Liver (tissue), 9 donors: ENCODE data around the gene PTGIS. TPM values are rescaled to one million over a fixed set of nuclear protein-coding genes. Genes with fewer than 3 reads are reported as not detected.

Experiments
- DNase-seq: peaks from one replicate; pipeline ENCODE4 v3.0.0-alpha.2; 2017; ENCODE audit warnings: low spot score
- H3K27ac ChIP-seq, 2 donors: one replicate each; pipeline ENCODE4 v1.7.0; 2013; ENCODE audit warnings: inconsistent platforms in 2 of 2, low read length in 2 of 2, control low read depth in 1 of 2, low read depth in 1 of 2, mild to moderate bottlenecking in 1 of 2
- H3K27me3 ChIP-seq, 4 donors: one replicate each; pipeline versions ENCODE4 v1.6.1 to v1.7.0; 2013; ENCODE audit warnings: low read length in 3 of 4, inconsistent platforms in 1 of 4, mild to moderate bottlenecking in 1 of 4, moderate library complexity in 1 of 4; ENCODE audit not compliant: control insufficient read depth in 4 of 4, insufficient read depth in 4 of 4
- H3K36me3 ChIP-seq, 4 donors: one replicate each; pipeline versions ENCODE4 v1.6.1 to v1.7.0; 2013; ENCODE audit warnings: low read length in 3 of 4, mild to moderate bottlenecking in 3 of 4, low read depth in 1 of 4, moderate library complexity in 1 of 4; ENCODE audit not compliant: control insufficient read depth in 4 of 4, insufficient read depth in 3 of 4
- H3K4me1 ChIP-seq, 4 donors: one replicate each; pipeline versions ENCODE4 v1.6.1 to v1.7.0; 2013; ENCODE audit warnings: low read length in 3 of 4, mild to moderate bottlenecking in 3 of 4, moderate library complexity in 1 of 4; ENCODE audit not compliant: control insufficient read depth in 4 of 4, insufficient read depth in 4 of 4
- H3K4me3 ChIP-seq, 3 donors: one replicate each; pipeline versions ENCODE4 v1.6.1 to v1.7.0; 2013; ENCODE audit warnings: low read length in 3 of 3, control low read depth in 1 of 3, low read depth in 1 of 3, mild to moderate bottlenecking in 1 of 3
- H3K9ac ChIP-seq, 2 donors: one replicate each; pipeline ENCODE4 v1.7.0; 2013; ENCODE audit warnings: low read length in 2 of 2, mild to moderate bottlenecking in 2 of 2, moderate library complexity in 2 of 2, control low read depth in 1 of 2, low read depth in 1 of 2
- H3K9me3 ChIP-seq, 4 donors: one replicate each; pipeline versions ENCODE4 v1.6.1 to v1.7.0; 2013; ENCODE audit warnings: low read length in 3 of 4; ENCODE audit not compliant: control insufficient read depth in 4 of 4
- EGR1 ChIP-seq, 2 donors: IDR thresholded peaks; 2 replicates each; pipeline ENCODE4 v1.6.1; 2016 to 2018; ENCODE audit warnings: antibody characterized with exemption in 2 of 2, low read depth in 2 of 2
- FOXA1 ChIP-seq: IDR thresholded peaks from 2 replicates; pipeline ENCODE4 v1.6.1; 2016; ENCODE audit warnings: antibody characterized with exemption
- FOXA2 ChIP-seq: IDR thresholded peaks from 2 replicates; pipeline ENCODE4 v1.6.1; 2016; ENCODE audit warnings: antibody characterized with exemption
- GABPA ChIP-seq, 2 donors: IDR thresholded peaks in 1 of 2; conservative IDR thresholded peaks in 1 of 2; 2 replicates each; pipeline ENCODE4 v1.6.1; 2016; ENCODE audit warnings: antibody characterized with exemption in 2 of 2, mild to moderate bottlenecking in 1 of 2, moderate library complexity in 1 of 2
- HNF4G ChIP-seq: IDR thresholded peaks from 2 replicates; pipeline ENCODE4 v1.6.1; 2016; ENCODE audit warnings: antibody characterized with exemption
- JUND ChIP-seq, 2 donors: IDR thresholded peaks; 2 replicates each; pipeline ENCODE4 v1.6.1; 2016; ENCODE audit warnings: antibody characterized with exemption in 2 of 2
- NR2F2 ChIP-seq: IDR thresholded peaks from 2 replicates; pipeline ENCODE4 v1.6.1; 2016; ENCODE audit warnings: antibody characterized with exemption
- RAD21 ChIP-seq, 2 donors: IDR thresholded peaks; 2 replicates each; pipeline ENCODE4 v1.6.1; 2016; ENCODE audit warnings: antibody characterized with exemption in 2 of 2, mild to moderate bottlenecking in 2 of 2
- RXRA ChIP-seq, 2 donors: IDR thresholded peaks; 2 replicates each; pipeline ENCODE4 v1.6.1; 2017 to 2018; ENCODE audit warnings: antibody characterized with exemption in 2 of 2, mild to moderate bottlenecking in 1 of 2
- TAF1 ChIP-seq: conservative IDR thresholded peaks from 2 replicates; pipeline ENCODE4 v1.6.1; 2016; ENCODE audit warnings: antibody characterized with exemption, mild to moderate bottlenecking
- YY1 ChIP-seq: IDR thresholded peaks from 2 replicates; pipeline ENCODE4 v1.6.1; 2016; ENCODE audit warnings: antibody characterized with exemption, mild to moderate bottlenecking
- ZBTB33 ChIP-seq: IDR thresholded peaks from 2 replicates; pipeline ENCODE4 v1.6.1; 2016; ENCODE audit warnings: antibody characterized with exemption
- WGBS: extraction: QIAGEN DNeasy Blood & Tissue Kit; methylation state at CpG from one replicate; pipeline ENCODE4 v1.1.7; 2013; 5-methylcytosine and 5-hydroxymethylcytosine counted together
- polyA plus RNA-seq, 2 donors: library from polyadenylated mRNA; stranded (reverse) in 1 of 2; unstranded in 1 of 2; fragments of 200-250 nt in 1 of 2; fragments of >200 nt in 1 of 2; fragmentation: Nextera tagmentation in 1 of 2; extraction: Ambion mirVana in 1 of 2; gene quantifications; one replicate each; pipeline versions ENCODE4 v1.2.1 to v1.2.3, GENCODE V29; 2013 to 2015
- total RNA-seq, 2 donors: library from RNA; depleted of rRNA; stranded (reverse); fragments of >200 nt; gene quantifications; one replicate each; pipeline ENCODE4 v1.2.3, GENCODE V29; 2014
- TF ChIP-seq, protein P1 (sequence below): IDR thresholded peaks from 2 replicates; pipeline ENCODE4 v1.6.1; 2016; ENCODE audit warnings: antibody characterized with exemption, mild to moderate bottlenecking
- TF ChIP-seq, protein P2 (sequence below): IDR thresholded peaks from 2 replicates; pipeline ENCODE4 v1.6.1; 2016; ENCODE audit warnings: antibody characterized with exemption
- donor health status: healthy.
- donor health status: healthy.
- donor health status: healthy.
- donor health status: healthy.
- donor health status: healthy.

PTGIS gene
- total and polyA plus RNA-seq, 4 donors: 2.2 to 6.3 (median 3.8) TPM

DNA sequence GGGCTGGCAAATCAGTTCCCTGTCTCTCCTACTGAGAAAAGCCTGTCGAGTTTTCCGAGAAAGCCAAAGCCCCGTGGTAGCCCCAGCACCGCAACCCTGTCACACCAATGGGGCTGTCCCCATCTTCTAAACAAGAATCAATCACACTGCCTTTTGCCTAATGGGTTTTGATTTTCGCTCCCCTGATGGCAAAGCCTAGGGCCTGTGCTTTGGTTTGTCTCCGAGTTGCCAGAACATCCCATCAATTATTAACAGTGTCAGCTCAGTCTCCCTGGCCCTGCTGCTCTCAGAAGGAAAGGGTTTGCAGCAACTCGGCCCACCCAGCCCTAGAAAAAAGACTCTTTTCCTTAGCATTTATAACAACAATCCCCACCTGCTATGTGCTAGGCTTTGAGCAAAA, 89.7 kb downstream of the PTGIS start (continued):
- TF ChIP-seq, protein P1, sequence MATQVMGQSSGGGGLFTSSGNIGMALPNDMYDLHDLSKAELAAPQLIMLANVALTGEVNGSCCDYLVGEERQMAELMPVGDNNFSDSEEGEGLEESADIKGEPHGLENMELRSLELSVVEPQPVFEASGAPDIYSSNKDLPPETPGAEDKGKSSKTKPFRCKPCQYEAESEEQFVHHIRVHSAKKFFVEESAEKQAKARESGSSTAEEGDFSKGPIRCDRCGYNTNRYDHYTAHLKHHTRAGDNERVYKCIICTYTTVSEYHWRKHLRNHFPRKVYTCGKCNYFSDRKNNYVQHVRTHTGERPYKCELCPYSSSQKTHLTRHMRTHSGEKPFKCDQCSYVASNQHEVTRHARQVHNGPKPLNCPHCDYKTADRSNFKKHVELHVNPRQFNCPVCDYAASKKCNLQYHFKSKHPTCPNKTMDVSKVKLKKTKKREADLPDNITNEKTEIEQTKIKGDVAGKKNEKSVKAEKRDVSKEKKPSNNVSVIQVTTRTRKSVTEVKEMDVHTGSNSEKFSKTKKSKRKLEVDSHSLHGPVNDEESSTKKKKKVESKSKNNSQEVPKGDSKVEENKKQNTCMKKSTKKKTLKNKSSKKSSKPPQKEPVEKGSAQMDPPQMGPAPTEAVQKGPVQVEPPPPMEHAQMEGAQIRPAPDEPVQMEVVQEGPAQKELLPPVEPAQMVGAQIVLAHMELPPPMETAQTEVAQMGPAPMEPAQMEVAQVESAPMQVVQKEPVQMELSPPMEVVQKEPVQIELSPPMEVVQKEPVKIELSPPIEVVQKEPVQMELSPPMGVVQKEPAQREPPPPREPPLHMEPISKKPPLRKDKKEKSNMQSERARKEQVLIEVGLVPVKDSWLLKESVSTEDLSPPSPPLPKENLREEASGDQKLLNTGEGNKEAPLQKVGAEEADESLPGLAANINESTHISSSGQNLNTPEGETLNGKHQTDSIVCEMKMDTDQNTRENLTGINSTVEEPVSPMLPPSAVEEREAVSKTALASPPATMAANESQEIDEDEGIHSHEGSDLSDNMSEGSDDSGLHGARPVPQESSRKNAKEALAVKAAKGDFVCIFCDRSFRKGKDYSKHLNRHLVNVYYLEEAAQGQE: no peak

- H3K4me3 ChIP-seq: no peak overlapping the region
- peak overlapping the region in 1 of 2 donors; percentile 6 for H3K27ac ChIP-seq
- no peak overlapping the region for H3K9ac ChIP-seq
- DNase-seq: no peak
- WGBS: 87% methylated on average over 3 of the region's 3 CpGs
- no peaks in the 10 kb centered on the region for H3K9me3 ChIP-seq
- H3K36me3 ChIP-seq: no peaks in the 10 kb centered on the region
- H3K4me1 ChIP-seq: peaks cover 30 to 69% (median 52%) of the 10 kb centered on the region in 4 donors
- no peaks in the 10 kb centered on the region for H3K27me3 ChIP-seq
- no peak for TF ChIP-seq RAD21 (IDR thresholded peaks at IDR 0.05)
- no peak for TF ChIP-seq NR2F2
- no peak for TF ChIP-seq TAF1
- no peak for TF ChIP-seq FOXA2
- no peak for TF ChIP-seq GABPA (IDR thresholded peaks at IDR 0.05 in 1 of 2, conservative IDR thresholded peaks at IDR 0.05 in 1 of 2)
- no peak for TF ChIP-seq EGR1 (IDR thresholded peaks at IDR 0.05; ENCODE audit: low read depth in 2 of 2)
- no peak for TF ChIP-seq FOXA1
- no peak for TF ChIP-seq RXRA (IDR thresholded peaks at IDR 0.05)
- TF ChIP-seq, protein P1: no peak
- TF ChIP-seq, protein P2, sequence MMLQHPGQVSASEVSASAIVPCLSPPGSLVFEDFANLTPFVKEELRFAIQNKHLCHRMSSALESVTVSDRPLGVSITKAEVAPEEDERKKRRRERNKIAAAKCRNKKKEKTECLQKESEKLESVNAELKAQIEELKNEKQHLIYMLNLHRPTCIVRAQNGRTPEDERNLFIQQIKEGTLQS: no peak
- no peak for TF ChIP-seq YY1
Measured at GRCh38 chr20:49477200-49477599, 90.7 kb downstream of the PTGIS start.

DNA sequence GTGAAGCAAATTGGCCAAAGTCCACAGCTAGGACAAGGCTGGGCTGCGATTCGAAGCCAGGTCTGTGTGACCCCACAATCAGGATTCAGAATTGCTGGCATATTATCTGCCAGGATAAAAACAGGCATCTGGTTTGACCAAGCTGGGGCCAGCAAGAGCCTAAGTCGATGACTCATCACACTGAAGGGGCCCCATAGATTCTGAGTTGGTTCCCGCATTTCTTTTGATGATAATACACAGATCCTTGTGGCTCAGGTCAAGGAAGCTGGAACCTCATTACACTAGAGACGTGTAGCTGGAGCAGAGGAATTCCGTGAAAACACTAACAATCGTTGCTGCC, 92.0 kb downstream of the PTGIS start:
- H3K27me3 ChIP-seq: no peaks in the 10 kb centered on the region
- TF ChIP-seq ZBTB33: no peak
- peak; percentile 25 for TF ChIP-seq HNF4G
- peak in 1 of 2 donors; percentile 66 for TF ChIP-seq JUND (IDR thresholded peaks at IDR 0.05)
- no peaks in the 10 kb centered on the region for H3K9me3 ChIP-seq
- H3K4me3 ChIP-seq: no peak overlapping the region
- no peaks in the 10 kb centered on the region for H3K36me3 ChIP-seq
- peaks cover 26 to 61% (median 52%) of the 10 kb centered on the region in 4 donors for H3K4me1 ChIP-seq
- H3K27ac ChIP-seq: peak overlapping the region; percentile 86 to 95
- no peak for DNase-seq
- H3K9ac ChIP-seq: no peak overlapping the region
- 63% methylated on average over 7 of the region's 7 CpGs for WGBS
